Tibial nerve (tissue), 4 donors: ENCODE data around the gene RPP30.

Source experiments
- CTCF ChIP-seq, 5 experiments: fragments of 200-600 bp in 3 of 5; fragments of 450-650 bp in 2 of 5; sonication (generic) in 3 of 5; IDR thresholded peaks; one replicate each; pipeline ENCODE4 v1.5.1; 2016 to 2019; ENCODE audit warnings: antibody characterized with exemption in 5 of 5, mild to moderate bottlenecking in 3 of 5, moderate library complexity in 2 of 5
- EP300 ChIP-seq, 2 donors: sonication (generic); formaldehyde crosslinking; IDR thresholded peaks; one replicate each; pipeline ENCODE4 v1.6.1; 2017; ENCODE audit warnings: antibody characterized with exemption in 2 of 2, mild to moderate bottlenecking in 1 of 2

GRCh38 chr10:90890347-90890746, 18.6 kb downstream of the RPP30 start:
- no peak for TF ChIP-seq CTCF (IDR thresholded peaks at IDR 0.05)
- TF ChIP-seq EP300 (IDR thresholded peaks at IDR 0.05): no peak
